Neuronal stem cell (in vitro differentiated cells): ENCODE measurements around the gene GLYR1.
A peak's percentile ranks its signal among the peaks of the same experiment; 100 is the strongest.

Source experiments
- DNase-seq: peaks from one replicate; pipeline ENCODE4 v3.0.0-alpha.2; 2013; ENCODE audit warnings: low spot score
- H2AFZ ChIP-seq: one replicate; pipeline ENCODE4 v1.6.1; 2013; ENCODE audit warnings: mild to moderate bottlenecking, low read length, inconsistent platforms
- H2AK5ac ChIP-seq: 2 replicates; pipeline ENCODE4 v1.6.1; 2013; ENCODE audit warnings: low read depth, mild to moderate bottlenecking, inconsistent platforms, low read length, moderate library complexity, mixed read lengths
- H2BK120ac ChIP-seq: 2 replicates; pipeline ENCODE4 v1.6.1; 2013; ENCODE audit warnings: low read depth, mild to moderate bottlenecking, inconsistent platforms, low read length, moderate library complexity, mixed read lengths
- H2BK12ac ChIP-seq: one replicate; pipeline ENCODE4 v1.6.1; 2013; ENCODE audit warnings: low read length, inconsistent platforms
- H2BK15ac ChIP-seq: 2 replicates; pipeline ENCODE4 v1.6.1; 2013; ENCODE audit warnings: mild to moderate bottlenecking, low read length, inconsistent platforms, mixed read lengths
- H2BK5ac ChIP-seq: one replicate; pipeline ENCODE4 v1.6.1; 2013; ENCODE audit warnings: inconsistent platforms, mild to moderate bottlenecking, low read length, moderate library complexity
- H3K14ac ChIP-seq: one replicate; pipeline ENCODE4 v1.6.1; 2013; ENCODE audit warnings: low read length, inconsistent platforms
- H3K18ac ChIP-seq: 2 replicates; pipeline ENCODE4 v1.6.1; 2013; ENCODE audit warnings: low read length, inconsistent platforms
- H3K23ac ChIP-seq: 2 replicates; pipeline ENCODE4 v1.6.1; 2013; ENCODE audit warnings: low read depth, mild to moderate bottlenecking, mixed read lengths, low read length, inconsistent platforms; ENCODE audit not compliant: poor library complexity
- H3K27ac ChIP-seq: replicated peaks from 3 replicates; pipeline ENCODE4 v1.5.1; 2013; ENCODE audit warnings: low read length, inconsistent platforms
- H3K27me3 ChIP-seq, 3 experiments: 2 replicates each; pipeline ENCODE4 v1.6.1; 2013; ENCODE audit warnings: low read length in 3 of 3, mild to moderate bottlenecking in 2 of 3, inconsistent platforms in 1 of 3, low read depth in 1 of 3, mixed read lengths in 1 of 3, moderate library complexity in 1 of 3; ENCODE audit not compliant: control insufficient read depth in 3 of 3, insufficient read depth in 3 of 3
- H3K36me3 ChIP-seq, 2 donors: replicated peaks in 1 of 2; 2 replicates each; pipeline ENCODE4 v1.6.1; 2013; ENCODE audit warnings: low read length in 2 of 2; ENCODE audit not compliant: control insufficient read depth in 2 of 2, insufficient read depth in 2 of 2
- H3K4ac ChIP-seq: 2 replicates; pipeline ENCODE4 v1.6.1; 2013; ENCODE audit warnings: inconsistent platforms, mild to moderate bottlenecking, low read length, moderate library complexity
- H3K4me1 ChIP-seq, 2 donors: 1 replicate in 1 of 2; 2 replicates in 1 of 2; pipeline ENCODE4 v1.6.1; 2013; ENCODE audit warnings: low read length in 2 of 2, low read depth in 1 of 2; ENCODE audit not compliant: control insufficient read depth in 2 of 2, insufficient read depth in 1 of 2
- H3K4me2 ChIP-seq: one replicate; pipeline ENCODE4 v1.6.1; 2013; ENCODE audit warnings: mild to moderate bottlenecking, low read length, inconsistent platforms; ENCODE audit not compliant: insufficient read depth, poor library complexity, severe bottlenecking
- H3K4me3 ChIP-seq, 2 donors: 2 replicates each; pipeline ENCODE4 v1.5.1; 2013; ENCODE audit warnings: low read length in 2 of 2, mild to moderate bottlenecking in 2 of 2, inconsistent platforms in 1 of 2, moderate library complexity in 1 of 2
- H3K79me1 ChIP-seq: one replicate; pipeline ENCODE4 v1.6.1; 2013; ENCODE audit warnings: low read depth, mild to moderate bottlenecking, inconsistent platforms, low read length, moderate library complexity
- H3K9ac ChIP-seq: one replicate; pipeline ENCODE4 v1.6.1; 2013; ENCODE audit warnings: mild to moderate bottlenecking, low read depth, low read length, inconsistent platforms; ENCODE audit not compliant: poor library complexity
- H3K9me3 ChIP-seq, 2 donors: replicated peaks in 1 of 2; 2 replicates each; pipeline versions ENCODE3 to v1.6.1; 2013; ENCODE audit warnings: low read length in 2 of 2, mild to moderate bottlenecking in 2 of 2, inconsistent platforms in 1 of 2, low read depth in 1 of 2, mixed read lengths in 1 of 2, moderate library complexity in 1 of 2; ENCODE audit not compliant: control insufficient read depth in 2 of 2, insufficient read depth in 1 of 2
- H4K8ac ChIP-seq: one replicate; pipeline ENCODE4 v1.6.1; 2013; ENCODE audit warnings: low read depth, mild to moderate bottlenecking, inconsistent platforms, low read length, moderate library complexity
- H4K91ac ChIP-seq: one replicate; pipeline ENCODE4 v1.6.1; 2013; ENCODE audit warnings: low read length, low read depth, mild to moderate bottlenecking, inconsistent platforms; ENCODE audit not compliant: poor library complexity
- WGBS, 2 donors: extraction: QIAGEN DNeasy Blood & Tissue Kit; methylation state at CpG; one replicate each; pipeline ENCODE4 v1.1.7; 2013; ENCODE audit warnings: missing lambda C conversion rate in 2 of 2, mixed read lengths in 1 of 2; ENCODE audit not compliant: insufficient read length in 2 of 2, insufficient replicate concordance in 1 of 2; ENCODE audit errors: extremely low coverage in 2 of 2; 5-methylcytosine and 5-hydroxymethylcytosine counted together

Gene GLYR1

GRCh38 chr16:4798456-4798855 is 48.6 kb downstream of the GLYR1 start:
- Histone ChIP-seq H3K36me3 (peaks cover 10 to 14% of the 10 kb centered on the region in 2 donors), H2BK15ac (no peak overlapping the region), H2BK120ac (no peak overlapping the region), H3K4me2 (no peak overlapping the region), H3K27ac (no peak overlapping the region), H3K4ac (no peak overlapping the region), H3K79me1 (peaks cover 2% of the 10 kb centered on the region), H3K23ac (no peak overlapping the region), H2BK12ac (peak overlapping the region; percentile 10), H2AK5ac (peak overlapping the region; percentile 13), H3K9me3 (no peaks in the 10 kb centered on the region), H3K9ac (no peak overlapping the region), H3K4me1 (peaks cover 5 to 11% of the 10 kb centered on the region in 2 donors), H4K8ac (no peak overlapping the region), H2BK5ac (no peak overlapping the region), H3K14ac (no peak overlapping the region), H4K91ac (no peak overlapping the region), H3K27me3 (no peaks in the 10 kb centered on the region), H3K18ac (no peak overlapping the region), H3K4me3 (no peak overlapping the region), H2AFZ (no peak overlapping the region)
- no peak for DNase-seq
- no CpG with 5 or more reads among the region's 16 CpGs for WGBS, 2 donors

- Histone ChIP-seq H3K4me1 (peaks cover 5 to 7% of the 10 kb centered on the region in 2 donors), H2BK15ac (no peak overlapping the region), H4K91ac (no peak overlapping the region), H3K79me1 (peaks cover 2% of the 10 kb centered on the region), H3K4ac (no peak overlapping the region), H3K9me3 (no peaks in the 10 kb centered on the region), H3K27ac (no peak overlapping the region), H3K4me3 (peak overlapping the region in 1 of 2 donors; percentile 28), H3K36me3 (peaks cover 10 to 14% of the 10 kb centered on the region in 2 donors), H3K14ac (peak overlapping the region; percentile 82), H2BK120ac (no peak overlapping the region), H2AFZ (no peak overlapping the region), H3K9ac (peak overlapping the region; percentile 60), H3K18ac (no peak overlapping the region), H3K23ac (peak overlapping the region; percentile 65), H3K27me3 (no peaks in the 10 kb centered on the region), H4K8ac (no peak overlapping the region), H2AK5ac (no peak overlapping the region), H2BK12ac (no peak overlapping the region), H3K4me2 (no peak overlapping the region), H2BK5ac (no peak overlapping the region)
- DNase-seq = no peak
- WGBS, 2 donors = no CpG with 5 or more reads among the region's 22 CpGs
Observed at GRCh38 chr16:4797805-4798252, 49.3 kb downstream of the GLYR1 start.

- DNase-seq = no peak
- Histone ChIP-seq H4K8ac (no peak overlapping the region), H3K4me3 (no peak overlapping the region), H4K91ac (no peak overlapping the region), H3K9me3 (no peaks in the 10 kb centered on the region), H3K4me2 (no peak overlapping the region), H3K14ac (peak overlapping the region; percentile 82), H3K27me3 (no peaks in the 10 kb centered on the region), H2AK5ac (no peak overlapping the region), H3K23ac (peak overlapping the region; percentile 65), H3K4ac (no peak overlapping the region), H2BK120ac (no peak overlapping the region), H2BK15ac (no peak overlapping the region), H2AFZ (no peak overlapping the region), H2BK12ac (no peak overlapping the region), H3K36me3 (peaks cover 10 to 14% of the 10 kb centered on the region in 2 donors), H2BK5ac (peak overlapping the region; percentile 53), H3K9ac (no peak overlapping the region), H3K18ac (no peak overlapping the region), H3K79me1 (peaks cover 2% of the 10 kb centered on the region), H3K4me1 (peaks cover 5 to 7% of the 10 kb centered on the region in 2 donors), H3K27ac (no peak overlapping the region)
- no CpG with 5 or more reads among the region's 21 CpGs for WGBS, 2 donors
Observed at GRCh38 chr16:4796982-4797804, 49.9 kb downstream of the GLYR1 start.

GRCh38 chr16:4795828-4796572 is 51.1 kb downstream of the GLYR1 start:
- Histone ChIP-seq H3K79me1 (peaks cover 2% of the 10 kb centered on the region), H3K9me3 (no peaks in the 10 kb centered on the region), H3K4me3 (no peak overlapping the region), H2BK5ac (peak overlapping the region; percentile 24), H3K4me2 (no peak overlapping the region), H3K27ac (no peak overlapping the region), H3K27me3 (peaks cover 0 to 2% (median 0%) of the 10 kb centered on the region in 3 experiments), H3K23ac (no peak overlapping the region), H4K91ac (no peak overlapping the region), H2AFZ (no peak overlapping the region), H2AK5ac (no peak overlapping the region), H3K4ac (no peak overlapping the region), H3K4me1 (no peaks in the 10 kb centered on the region), H3K9ac (no peak overlapping the region), H3K14ac (no peak overlapping the region), H2BK120ac (no peak overlapping the region), H2BK15ac (no peak overlapping the region), H2BK12ac (peak overlapping the region; percentile 22), H3K36me3 (peaks cover 10 to 14% of the 10 kb centered on the region in 2 donors), H3K18ac (peak overlapping the region; percentile 48), H4K8ac (no peak overlapping the region)
- no CpG with 5 or more reads among the region's 30 CpGs for WGBS, 2 donors
- no peak for DNase-seq
